HEK293T (cell line): ENCODE measurements around the gene VAV3.

Experiments
- BHLHE40 ChIP-seq: fragments of 450-650 bp; IDR thresholded peaks from 2 replicates; pipeline ENCODE4 v1.6.1; 2016; ENCODE audit warnings: mild to moderate bottlenecking, moderate library complexity, borderline replicate concordance
- ELF4 ChIP-seq: fragments of 450-650 bp; IDR thresholded peaks from 2 replicates; pipeline ENCODE4 v1.6.1; 2017; ENCODE audit warnings: antibody characterized with exemption
- FOXK2 ChIP-seq: fragments of 450-650 bp; IDR thresholded peaks from 2 replicates; pipeline ENCODE4 v1.6.1; 2016; ENCODE audit warnings: mild to moderate bottlenecking
- TARDBP ChIP-seq: fragments of 450-650 bp; IDR thresholded peaks from 2 replicates; pipeline ENCODE4 v1.6.1; 2016

- TF ChIP-seq TARDBP (no peak), ELF4 (no peak), BHLHE40 (no peak), FOXK2 (no peak)
These were observed 433.7 kb downstream of the VAV3 start for GRCh38 chr1:107531065-107531908.
